GM06990 (cell line): Measurements from ENCODE around the gene ZNF319.

Experiments used
- DNase-seq: peaks from one replicate; pipeline ENCODE4 v3.0.0-alpha.2; 2011; ENCODE audit not compliant: insufficient read length; ENCODE audit errors: extremely low read depth
- H3K27me3 ChIP-seq: replicated peaks from 2 replicates; pipeline ENCODE4 v1.6.0; 2011; ENCODE audit warnings: low read length; ENCODE audit not compliant: control insufficient read depth, insufficient read depth
- H3K36me3 ChIP-seq: 2 replicates; pipeline ENCODE4 v1.5.1; 2011; ENCODE audit warnings: low read length; ENCODE audit not compliant: control insufficient read depth, insufficient read depth
- H3K4me3 ChIP-seq: replicated peaks from 2 replicates; pipeline ENCODE4 v1.5.1; 2011; ENCODE audit warnings: low read depth, mild to moderate bottlenecking, control low read depth, low read length
- CTCF ChIP-seq: IDR thresholded peaks from 2 replicates; pipeline ENCODE4 v1.5.1; 2011; ENCODE audit warnings: low read length, control low read depth, mild to moderate bottlenecking, inconsistent platforms; ENCODE audit not compliant: insufficient read depth, poor library complexity, severe bottlenecking

The ZNF319 gene

GRCh38 chr16:58034128-58034685, 33.7 kb upstream of the ZNF319 start:
- H3K36me3 ChIP-seq = no peaks in the 10 kb centered on the region
- no peak for DNase-seq
- TF ChIP-seq CTCF = no peak
- no peaks in the 10 kb centered on the region for H3K27me3 ChIP-seq
- H3K4me3 ChIP-seq = no peak overlapping the region

- DNase-seq = no peak
- no peak for TF ChIP-seq CTCF
- no peaks in the 10 kb centered on the region for H3K36me3 ChIP-seq
- H3K27me3 ChIP-seq = no peaks in the 10 kb centered on the region; the same call in 1 of the 2 replicates
- no peak overlapping the region for H3K4me3 ChIP-seq
Measured at GRCh38 chr16:58032710-58033293, 32.3 kb upstream of the ZNF319 start.

- TF ChIP-seq CTCF = no peak
- H3K27me3 ChIP-seq = no peaks in the 10 kb centered on the region; the same call in 1 of the 2 replicates
- H3K4me3 ChIP-seq = no peak overlapping the region
- H3K36me3 ChIP-seq = no peaks in the 10 kb centered on the region
- no peak for DNase-seq
Measured at GRCh38 chr16:58031016-58031800, 30.7 kb upstream of the ZNF319 start.

GRCh38 chr16:58030136-58030840, 29.8 kb upstream of the ZNF319 start:
- DNase-seq = no peak
- no peak for TF ChIP-seq CTCF
- Histone ChIP-seq H3K27me3 (no peaks in the 10 kb centered on the region; the same call in 1 of the 2 replicates), H3K36me3 (no peaks in the 10 kb centered on the region), H3K4me3 (no peak overlapping the region)

GRCh38 chr16:58029410-58029809, 28.9 kb upstream of the ZNF319 start:
- DNase-seq = no peak
- no peaks in the 10 kb centered on the region; the same call in 1 of the 2 replicates for H3K27me3 ChIP-seq
- no peak for TF ChIP-seq CTCF
- no peaks in the 10 kb centered on the region for H3K36me3 ChIP-seq
- no peak overlapping the region for H3K4me3 ChIP-seq
